Measurements from ENCODE around the gene PPP2R1B.
"Not testable (repeated sequence)": the region's sequence is repeated elsewhere in the genome, so short reads cannot be mapped to it uniquely, and the experiment has no call there.

The PPP2R1B gene

GRCh38 chr11:111765984-111766833 lies at the start of gene PPP2R1B:
PPP2R1B (minus strand) TSS chr11:111766389; CDS start chr11:111766361, 28 bp downstream.
- DNase-seq: peak; percentile 63

GRCh38 chr11:111815489-111815888 lies 49.3 kb upstream of the PPP2R1B start:
- no peak for DNase-seq

GRCh38 chr11:111814557-111815320 lies 48.5 kb upstream of the PPP2R1B start:
- no peak for DNase-seq

- DNase-seq: no peak
These were observed 47.9 kb upstream of the PPP2R1B start for GRCh38 chr11:111814106-111814505.

GRCh38 chr11:111812211-111812610 lies 46.0 kb upstream of the PPP2R1B start:
- DNase-seq: no peak

GRCh38 chr11:111811445-111811844 lies 45.3 kb upstream of the PPP2R1B start:
- DNase-seq: no peak

- DNase-seq: no peak
These were observed 42.6 kb upstream of the PPP2R1B start for GRCh38 chr11:111808834-111809233.

GRCh38 chr11:111808063-111808588 lies 41.9 kb upstream of the PPP2R1B start:
- no peak for DNase-seq

GRCh38 chr11:111807076-111807475 lies 40.9 kb upstream of the PPP2R1B start:
- DNase-seq: no peak

GRCh38 chr11:111801135-111801534 lies 34.9 kb upstream of the PPP2R1B start:
- DNase-seq: no peak

- DNase-seq: no peak
These were observed 32.1 kb upstream of the PPP2R1B start for GRCh38 chr11:111798279-111798678.

- DNase-seq: peak; percentile 66
These were observed 31.0 kb upstream of the PPP2R1B start for GRCh38 chr11:111797145-111797581.

GRCh38 chr11:111796696-111797095 lies 30.5 kb upstream of the PPP2R1B start:
- no peak for DNase-seq

GRCh38 chr11:111795334-111795985 lies 29.3 kb upstream of the PPP2R1B start:
- DNase-seq: no peak

- DNase-seq: no peak
These were observed 27.7 kb upstream of the PPP2R1B start for GRCh38 chr11:111793863-111794262.

GRCh38 chr11:111792955-111793500 lies 26.8 kb upstream of the PPP2R1B start:
- no peak for DNase-seq

- no peak for DNase-seq
These were observed 26.1 kb upstream of the PPP2R1B start for GRCh38 chr11:111792314-111792713.

GRCh38 chr11:111788464-111788863 lies 22.3 kb upstream of the PPP2R1B start:
- no peak for DNase-seq

- no peak for DNase-seq
These were observed 21.9 kb upstream of the PPP2R1B start for GRCh38 chr11:111788051-111788450.

- no peak for DNase-seq
These were observed 19.8 kb upstream of the PPP2R1B start for GRCh38 chr11:111785886-111786412.

- DNase-seq: no peak
These were observed 18.9 kb upstream of the PPP2R1B start for GRCh38 chr11:111785076-111785475.

GRCh38 chr11:111784311-111784710 lies 18.1 kb upstream of the PPP2R1B start:
- not testable (repeated sequence) for DNase-seq
